ENCODE data around the gene VAMP5.
"Not testable (repeated sequence)": the region's sequence is repeated elsewhere in the genome, so short reads cannot be mapped to it uniquely, and the experiment has no call there.

The VAMP5 gene

DNA sequence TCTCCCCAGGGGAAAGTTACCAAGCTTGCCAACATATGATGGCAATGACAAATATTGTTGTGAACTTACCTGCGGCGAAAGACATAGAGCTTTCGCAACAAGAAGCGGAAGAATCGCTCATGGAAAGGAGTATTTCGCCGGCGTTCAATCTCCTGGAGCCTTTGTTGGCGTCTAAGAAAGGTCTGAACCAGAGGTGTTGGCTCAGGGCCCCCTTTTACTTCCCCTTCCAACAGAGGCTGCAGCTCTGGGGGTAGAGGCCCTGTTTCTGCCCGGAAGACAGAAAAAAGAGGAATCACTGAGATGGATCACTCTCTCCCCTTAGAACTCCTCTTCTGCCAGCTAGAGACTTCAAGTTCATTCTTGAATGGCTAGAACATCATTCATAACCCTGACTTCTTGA, 33.7 kb upstream of the VAMP5 start:
- DNase-seq (ENCODE audit: low read depth in 3 of 3), result no peak

DNA sequence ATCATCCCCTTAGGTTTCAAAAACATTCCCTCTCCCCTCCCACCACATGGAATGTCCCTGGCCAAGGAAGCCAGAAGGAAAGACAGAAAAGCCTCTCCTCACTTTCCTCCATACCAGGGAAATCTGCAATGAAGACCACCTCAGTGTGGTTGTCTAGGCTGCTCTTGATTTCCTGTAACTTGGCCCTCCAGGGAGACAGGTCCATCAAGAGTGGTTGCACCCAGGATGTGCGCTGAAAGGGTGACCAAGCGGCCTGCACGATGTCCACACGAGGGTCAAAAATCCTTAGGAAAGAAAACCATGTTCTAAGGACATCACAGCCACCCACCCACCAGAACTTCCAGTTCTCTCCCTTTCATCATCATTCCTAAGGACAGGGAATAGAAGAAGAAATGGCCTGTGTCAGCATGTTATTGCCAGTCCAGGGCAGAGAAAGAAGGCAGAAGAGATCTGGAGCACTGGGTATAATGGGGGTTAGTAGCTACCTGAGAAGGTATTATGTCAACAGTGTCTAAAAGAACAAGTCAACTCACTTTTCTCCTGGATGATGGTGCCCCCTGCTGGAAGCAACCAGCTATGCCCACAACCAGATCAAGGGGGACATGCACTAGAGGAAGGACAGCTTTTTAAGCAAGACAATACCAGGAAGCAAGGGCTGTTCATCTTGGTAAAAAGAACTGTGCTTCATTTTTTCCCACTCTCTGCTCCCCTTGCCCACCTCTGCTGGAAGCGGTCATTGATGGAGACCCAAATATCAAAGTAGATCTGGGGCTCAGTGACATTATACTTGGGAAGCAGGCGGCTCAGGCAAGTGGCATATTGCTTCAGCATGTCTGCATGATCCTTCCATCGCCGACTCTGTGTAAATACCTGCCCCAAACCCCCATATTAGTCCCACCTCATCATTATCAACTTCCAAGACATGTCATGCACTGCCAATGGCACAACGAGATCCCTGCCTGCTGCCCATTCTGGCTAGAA, 32.2 kb upstream of the VAMP5 start:
- peak; percentile 58 to 85 (median 74) for DNase-seq (ENCODE audit: low read depth in 3 of 3)

DNA sequence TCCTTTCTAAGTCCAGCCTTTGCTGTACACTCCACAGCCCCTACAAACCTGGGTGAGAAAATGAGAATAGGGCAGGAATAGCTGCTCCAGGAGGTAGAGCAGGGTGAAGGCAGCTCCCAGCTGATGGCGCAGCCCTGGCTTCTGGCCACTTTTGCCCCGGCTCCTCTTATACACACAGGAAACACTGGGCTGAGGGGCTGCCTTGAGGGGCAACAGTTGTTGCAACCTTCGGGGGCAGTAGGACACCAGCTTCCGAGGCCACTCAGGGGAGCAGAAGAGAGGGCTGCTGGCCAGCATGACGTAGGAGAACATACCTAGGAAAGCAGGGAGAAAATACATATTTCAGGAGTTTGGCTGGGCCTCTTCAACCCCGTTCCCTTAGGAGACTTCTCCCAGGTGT, 31.0 kb upstream of the VAMP5 start:
- DNase-seq (ENCODE audit: low read depth in 3 of 3), result no peak

DNA sequence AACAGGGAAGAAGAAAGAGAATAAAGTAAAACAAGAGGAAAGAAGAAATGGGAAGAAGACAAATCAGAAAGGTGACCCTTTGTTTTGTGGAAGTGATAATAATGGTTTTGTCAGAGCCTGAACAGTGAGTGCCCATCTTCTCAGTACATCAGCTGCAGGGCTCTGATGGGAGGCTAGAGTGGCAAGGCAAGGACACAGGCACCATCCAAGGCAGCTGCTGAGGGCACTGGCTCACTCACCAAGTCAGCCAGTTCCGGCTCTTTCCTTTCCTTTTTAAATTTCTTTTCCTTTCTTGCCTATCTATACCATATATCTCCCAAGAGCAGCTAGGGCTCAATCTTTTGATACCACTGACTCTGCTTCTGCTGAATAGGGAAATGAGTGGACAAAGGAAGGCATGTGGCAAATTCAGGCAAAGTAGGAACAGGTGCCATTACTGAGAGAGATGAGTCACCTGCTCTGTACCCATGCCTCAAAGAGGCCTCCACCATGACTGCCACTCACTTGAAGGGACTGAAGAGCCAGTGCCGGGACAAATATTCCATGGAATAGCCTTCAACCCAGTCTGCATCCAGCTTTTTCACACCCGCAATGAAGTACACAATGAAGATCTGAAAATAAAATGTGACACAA, 29.1 kb upstream of the VAMP5 start:
- DNase-seq (ENCODE audit: low read depth in 3 of 3), result no peak

DNA sequence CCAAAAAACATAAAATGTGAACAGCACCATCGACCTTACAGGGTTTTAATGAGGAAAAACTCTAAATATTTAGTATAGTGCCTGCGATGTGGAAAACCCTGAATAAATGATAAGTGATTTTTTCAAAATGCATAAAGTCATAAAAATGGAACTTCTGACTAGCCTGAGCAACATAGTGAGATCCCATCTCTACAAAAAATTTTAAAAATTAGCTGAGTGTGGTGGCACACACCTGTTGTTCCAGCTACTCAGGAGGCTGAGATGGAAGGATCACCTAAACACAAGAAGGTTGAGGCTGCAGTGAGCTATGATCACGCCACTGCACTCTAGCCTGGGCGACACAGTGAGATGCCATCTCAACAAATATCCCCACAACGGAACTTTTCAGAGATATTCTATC, 27.1 kb upstream of the VAMP5 start:
- no peak for DNase-seq (ENCODE audit: low read depth in 3 of 3)

DNA sequence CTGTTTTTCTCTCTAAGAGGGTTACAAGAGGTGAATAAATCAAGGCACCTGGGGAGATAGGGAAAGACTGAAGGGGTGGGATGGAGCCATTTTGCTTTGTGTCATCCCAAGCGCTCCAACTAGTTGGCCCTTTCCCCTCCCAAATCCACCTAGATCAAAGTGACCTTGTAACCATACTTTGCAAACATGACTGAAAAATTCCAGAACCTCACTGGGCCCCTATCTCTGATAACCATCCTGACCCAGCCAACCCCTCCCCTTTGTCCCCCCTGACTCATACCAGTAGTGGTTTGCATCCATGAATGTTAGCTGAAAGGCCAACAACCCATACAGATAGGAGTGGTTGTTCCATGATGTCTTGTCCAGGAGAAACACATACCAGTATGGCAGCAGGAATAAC, 26.1 kb upstream of the VAMP5 start:
- no peak for DNase-seq (ENCODE audit: low read depth in 3 of 3)

DNA sequence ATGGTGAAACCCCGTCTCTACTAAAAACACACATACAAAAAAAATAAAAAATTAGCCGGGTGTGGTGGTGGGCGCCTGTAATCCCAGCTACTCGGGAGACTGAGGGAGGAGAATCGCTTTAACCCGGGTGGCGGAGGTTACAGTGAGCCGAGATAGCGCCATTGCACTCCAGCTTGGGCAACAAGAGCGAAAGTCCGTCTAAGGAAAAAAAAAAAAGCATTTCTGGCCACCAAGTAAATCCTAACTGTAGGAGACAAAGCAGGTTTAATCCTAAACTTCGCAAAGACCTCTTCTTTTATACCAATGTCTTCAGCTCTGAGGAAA, 23.9 kb upstream of the VAMP5 start:
- not testable (repeated sequence) for DNase-seq (ENCODE audit: low read depth in 3 of 3)

DNA sequence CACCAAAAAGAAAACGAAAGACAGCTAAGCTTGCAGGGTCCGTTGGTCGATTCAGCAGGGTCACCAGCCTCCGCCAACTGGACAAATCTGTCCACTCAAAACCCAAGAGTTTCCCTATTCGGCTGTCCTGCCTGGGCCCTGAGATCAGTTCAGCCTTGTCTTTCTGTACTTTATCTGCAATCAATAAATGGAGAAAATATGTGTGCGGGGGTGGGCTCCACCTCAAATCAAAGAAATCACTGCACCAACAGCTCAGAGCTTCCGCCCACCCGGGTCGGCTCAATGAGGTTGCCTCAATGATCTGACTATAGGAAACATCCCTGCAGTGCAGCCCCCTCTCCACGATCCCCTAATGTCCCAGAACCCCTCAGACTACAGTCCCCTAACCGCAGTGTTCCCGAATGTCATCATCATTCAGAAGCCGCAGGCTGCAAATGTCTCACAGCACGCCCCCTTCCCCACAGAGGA, 23.4 kb upstream of the VAMP5 start:
- no peak for DNase-seq (ENCODE audit: low read depth in 3 of 3)

DNA sequence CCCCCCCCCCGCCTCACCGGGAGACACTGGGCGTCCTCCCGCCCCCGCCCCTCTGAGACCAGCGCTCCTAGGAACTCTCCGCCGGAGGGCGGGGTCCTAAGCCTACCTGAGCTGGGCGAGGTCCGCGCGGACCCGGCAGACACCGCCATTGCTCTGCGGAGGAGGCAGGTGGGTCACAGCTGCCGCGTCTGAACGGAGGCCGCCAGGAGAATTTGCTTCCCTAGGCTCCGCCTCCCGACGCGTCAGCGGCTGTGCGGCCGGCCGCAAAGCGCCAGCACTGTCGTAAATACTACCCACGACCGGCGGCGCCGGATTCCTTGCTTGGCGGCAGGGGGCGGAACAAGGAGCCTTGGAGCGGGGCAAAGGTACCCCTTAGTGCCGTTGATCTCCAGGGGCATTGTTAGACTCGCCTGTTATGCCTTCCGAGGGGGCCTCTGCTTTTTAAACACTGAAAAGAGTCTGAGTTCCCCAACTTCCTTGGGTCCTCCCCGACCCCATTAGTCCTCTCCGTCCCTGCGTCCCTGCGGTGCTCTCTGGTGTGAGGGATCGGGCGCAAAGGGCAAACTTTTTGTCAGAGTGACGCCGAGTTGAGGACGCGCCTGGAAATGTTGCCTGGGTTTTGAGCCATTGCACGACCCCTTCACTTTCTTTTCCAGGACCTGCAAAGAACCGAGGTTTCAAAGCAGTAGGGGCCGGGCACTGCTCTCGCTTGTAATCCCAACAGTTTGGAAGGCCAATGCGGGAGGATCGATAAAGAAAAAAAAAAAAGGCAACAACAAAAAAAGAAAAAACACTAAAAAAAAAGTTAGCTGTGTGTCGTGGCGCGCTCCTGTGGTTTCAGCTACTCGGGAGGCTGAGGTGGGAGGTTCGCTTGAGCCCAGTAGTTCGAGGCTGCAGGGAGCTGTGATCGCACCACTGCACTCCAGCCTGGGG, 22.7 kb upstream of the VAMP5 start, which contains the start of gene GGCX:
GGCX (minus strand) TSS at position 214 of the 933 bp plus-strand sequence; CDS start at position 149, 65 bp downstream.
- DNase-seq (ENCODE audit: low read depth in 3 of 3), result peak; percentile 77 to 96 (median 90)

DNA sequence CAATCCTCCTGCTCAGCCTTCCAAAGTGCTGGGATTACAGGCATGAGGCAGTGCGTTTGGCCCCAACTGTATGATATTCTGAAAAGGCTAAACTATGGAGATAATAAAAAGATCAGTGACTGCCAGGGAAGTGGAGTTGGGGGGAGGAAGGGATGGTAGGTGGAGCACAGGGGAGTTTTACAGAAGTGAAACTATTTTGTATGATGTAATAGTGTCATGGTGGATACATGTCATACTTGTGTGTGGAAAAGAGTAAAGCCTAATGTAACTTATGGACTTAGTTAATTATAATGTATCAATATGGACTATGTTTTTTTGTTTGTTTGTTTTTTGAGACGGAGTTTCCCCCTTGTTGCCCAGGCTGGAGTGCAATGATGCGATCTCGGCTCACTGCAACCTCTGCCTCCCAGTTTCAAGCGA, 20.1 kb upstream of the VAMP5 start:
- no peak for DNase-seq (ENCODE audit: low read depth in 3 of 3)

DNA sequence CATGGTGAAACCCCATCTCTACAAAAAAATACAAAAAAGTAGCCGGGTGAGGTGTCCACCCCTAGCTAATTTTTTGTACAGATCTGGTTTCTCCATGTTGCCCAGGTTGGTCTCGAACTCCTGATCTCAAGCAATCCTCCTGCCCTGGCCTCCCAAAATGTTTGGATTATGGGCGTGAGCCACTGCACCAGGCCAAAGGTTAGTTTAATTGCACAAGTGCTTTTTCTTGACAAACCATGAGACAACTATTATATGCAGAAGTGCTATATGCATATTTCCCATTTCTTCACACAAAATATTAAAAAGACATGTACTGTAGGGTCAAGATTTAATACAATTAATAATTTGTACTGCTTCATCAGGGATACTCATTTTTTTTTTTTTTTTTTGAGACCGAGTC, 18.0 kb upstream of the VAMP5 start:
- no peak for DNase-seq (ENCODE audit: low read depth in 3 of 3)

DNA sequence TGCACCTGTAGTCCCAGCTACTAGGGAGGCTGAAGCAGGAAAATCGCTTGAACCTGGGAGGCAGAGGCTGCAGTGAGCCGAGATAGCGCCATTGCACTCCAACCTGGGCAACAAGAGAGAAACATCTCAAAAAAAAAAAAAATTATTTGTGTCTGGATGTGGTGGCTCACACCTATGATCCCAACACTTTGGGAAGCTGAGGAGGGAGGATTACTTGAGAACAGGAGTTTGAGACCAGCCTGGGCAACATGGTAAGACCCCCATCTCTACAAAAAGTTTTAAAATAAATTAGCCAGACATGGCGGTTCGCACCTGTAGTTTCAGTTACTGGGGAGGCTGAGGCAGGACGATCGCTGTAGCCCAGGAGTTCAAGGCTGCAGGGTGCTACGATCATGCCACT, 8.5 kb upstream of the VAMP5 start:
- DNase-seq (ENCODE audit: low read depth in 3 of 3), result no peak

DNA sequence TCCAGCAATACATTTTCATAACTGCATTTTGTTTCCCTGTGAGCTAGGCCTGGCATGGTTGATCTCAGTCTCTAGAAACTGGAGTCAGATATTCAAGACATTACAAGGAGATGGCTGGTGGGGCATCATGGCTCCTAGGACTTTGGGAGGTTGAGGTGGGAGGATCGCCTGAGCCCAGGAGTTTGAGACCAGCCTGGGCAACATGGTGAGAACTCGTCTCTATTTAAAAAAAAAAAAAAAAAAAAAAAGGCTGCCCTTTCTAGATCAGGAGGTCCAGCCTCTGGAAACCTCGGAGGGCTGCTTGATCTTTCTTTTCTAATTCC, 7.2 kb upstream of the VAMP5 start:
- no peak for DNase-seq (ENCODE audit: low read depth in 3 of 3)

DNA sequence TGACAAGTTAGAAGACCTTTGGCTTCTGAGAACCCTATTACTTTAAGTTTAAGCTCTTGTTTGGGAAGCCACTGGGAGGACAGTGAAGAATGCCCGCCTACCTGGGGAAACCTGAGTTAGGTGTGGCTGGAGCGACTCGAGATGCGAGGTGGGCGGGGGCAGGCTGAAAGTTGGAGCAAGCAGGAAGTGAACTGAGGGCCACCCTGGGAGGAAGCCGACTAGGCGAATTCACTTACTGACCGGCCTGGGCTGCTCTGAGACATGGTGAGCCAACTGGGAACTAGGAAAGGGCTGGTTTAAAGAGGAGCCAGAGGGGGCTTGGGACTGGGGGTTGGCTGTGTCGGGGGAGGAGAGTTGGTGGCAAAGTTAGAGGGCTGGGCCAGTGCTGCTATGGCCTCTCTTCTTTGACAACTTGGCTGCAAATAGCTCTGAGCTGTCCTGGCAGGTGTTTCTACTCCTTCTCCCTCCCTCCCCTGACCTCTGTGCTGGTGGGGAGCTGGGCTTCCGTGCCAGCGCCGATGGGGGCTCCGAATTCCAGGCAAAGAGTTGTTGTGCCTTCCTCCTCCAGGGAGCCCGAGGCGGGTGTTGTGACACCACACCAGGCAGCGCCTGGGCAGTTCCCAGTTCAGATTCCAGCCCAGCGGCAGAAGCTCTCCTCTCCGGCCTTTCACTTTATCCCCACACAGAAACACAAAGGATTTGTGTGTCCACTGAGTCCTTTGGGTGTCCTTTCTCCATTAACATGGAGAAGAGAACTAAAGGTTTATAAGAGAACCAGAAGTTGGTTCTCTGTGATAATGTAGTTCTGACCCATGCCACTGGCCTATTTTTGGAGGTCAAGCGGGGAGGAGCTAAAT, 6.6 kb upstream of the VAMP5 start, which contains the start of gene VAMP8:
VAMP8 (plus strand) TSS at position 201 of the 857 bp plus-strand sequence; CDS start at position 262, 61 bp downstream.
- peak; percentile 40 to 44 (median 41) for DNase-seq (ENCODE audit: low read depth in 3 of 3)

DNA sequence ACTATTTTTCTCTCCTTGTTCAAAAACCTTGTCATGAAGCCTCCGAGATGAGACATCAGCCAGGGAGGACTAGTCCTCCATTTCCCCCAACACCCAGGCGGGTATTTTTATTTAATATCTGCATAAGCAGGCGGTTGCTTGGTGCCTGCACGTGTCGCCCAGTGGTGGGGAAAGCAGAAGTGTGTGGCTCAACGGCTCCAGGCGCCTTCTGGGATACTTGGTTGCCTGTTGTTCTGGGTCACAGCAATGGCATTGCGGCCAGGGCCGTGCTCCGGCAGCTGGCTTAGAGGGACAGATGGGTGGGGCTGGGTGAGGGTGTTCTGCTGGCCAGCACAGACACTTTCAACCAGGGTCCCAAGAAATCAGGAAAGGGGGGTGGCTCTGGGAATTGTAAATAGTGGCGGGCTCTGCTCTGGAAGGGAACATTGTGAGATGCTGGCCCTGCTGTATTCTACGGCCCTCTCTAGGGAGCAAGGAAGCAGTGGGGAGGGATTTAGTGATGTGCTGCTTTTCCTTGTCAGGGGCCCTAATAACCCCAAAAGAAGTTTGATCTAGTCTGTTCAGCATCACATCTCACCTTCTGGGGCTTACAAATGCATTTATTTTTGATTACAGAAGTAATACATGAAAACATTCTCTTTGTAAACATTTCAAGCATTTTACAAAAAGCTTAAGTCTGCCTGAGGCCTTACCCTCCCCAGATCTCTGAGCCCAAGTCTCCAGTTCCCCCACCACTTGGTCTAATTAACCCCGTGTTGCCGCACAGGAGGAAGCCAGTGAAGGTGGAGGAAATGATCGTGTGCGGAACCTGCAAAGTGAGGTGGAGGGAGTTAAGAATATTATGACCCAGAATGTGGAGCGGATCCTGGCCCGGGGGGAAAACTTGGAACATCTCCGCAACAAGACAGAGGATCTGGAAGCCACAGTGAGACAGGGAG, 5.7 kb upstream of the VAMP5 start:
- no peak for DNase-seq (ENCODE audit: low read depth in 3 of 3)

DNA sequence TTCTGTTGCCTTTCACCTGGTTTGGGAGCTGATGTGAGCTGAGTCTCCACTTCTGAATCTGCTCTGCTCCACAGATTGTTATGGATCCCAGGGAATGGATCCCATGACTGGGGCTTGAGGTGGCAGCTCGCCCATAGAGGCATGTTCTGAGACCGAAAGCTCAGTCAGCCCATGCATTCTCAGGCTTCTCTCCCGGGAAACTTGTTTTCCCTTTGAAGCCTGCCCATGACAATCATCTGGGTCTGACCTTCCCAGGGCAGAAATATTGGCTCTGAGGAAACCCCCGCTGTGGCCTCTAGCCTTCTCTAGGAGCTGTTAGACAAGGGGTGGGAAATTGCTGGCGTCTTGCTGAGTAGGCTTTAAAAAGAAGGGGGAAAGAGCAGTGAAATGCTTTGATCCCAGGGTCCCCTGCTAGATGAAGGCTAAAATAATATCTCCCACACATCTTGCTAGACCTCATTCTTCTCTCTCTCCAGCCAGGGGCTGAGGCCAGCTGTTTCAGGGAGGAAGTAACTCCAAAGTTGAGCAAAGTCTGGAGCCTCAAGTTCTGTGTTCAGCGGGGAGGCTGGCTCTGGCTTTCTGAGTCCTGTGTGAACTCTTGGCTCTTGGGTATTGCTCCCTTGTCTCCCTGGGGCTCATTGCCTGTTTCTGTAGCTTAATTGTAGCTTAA, 4.8 kb upstream of the VAMP5 start:
- DNase-seq (ENCODE audit: low read depth in 3 of 3), result no peak

DNA sequence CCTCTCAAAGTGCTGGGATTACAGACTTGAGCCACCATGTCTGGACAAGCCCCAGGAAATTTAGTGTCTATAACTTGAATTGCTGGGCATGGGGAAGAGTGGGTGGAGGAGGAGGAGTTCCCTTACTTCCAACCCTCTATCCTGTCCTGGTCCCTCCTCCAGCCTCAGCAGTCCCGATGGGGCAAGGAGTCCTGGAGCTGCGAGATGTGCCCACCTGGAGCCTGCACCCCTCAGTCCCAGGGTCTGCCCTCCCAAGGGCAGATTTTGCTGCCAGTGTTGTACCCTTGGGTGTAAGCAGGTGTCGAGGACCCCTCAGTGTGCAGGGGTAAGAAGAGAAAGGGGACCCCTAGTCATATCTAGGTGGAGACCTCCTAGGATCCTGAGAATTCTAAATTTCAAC, 4.0 kb upstream of the VAMP5 start:
- no peak for DNase-seq (ENCODE audit: low read depth in 3 of 3)

DNA sequence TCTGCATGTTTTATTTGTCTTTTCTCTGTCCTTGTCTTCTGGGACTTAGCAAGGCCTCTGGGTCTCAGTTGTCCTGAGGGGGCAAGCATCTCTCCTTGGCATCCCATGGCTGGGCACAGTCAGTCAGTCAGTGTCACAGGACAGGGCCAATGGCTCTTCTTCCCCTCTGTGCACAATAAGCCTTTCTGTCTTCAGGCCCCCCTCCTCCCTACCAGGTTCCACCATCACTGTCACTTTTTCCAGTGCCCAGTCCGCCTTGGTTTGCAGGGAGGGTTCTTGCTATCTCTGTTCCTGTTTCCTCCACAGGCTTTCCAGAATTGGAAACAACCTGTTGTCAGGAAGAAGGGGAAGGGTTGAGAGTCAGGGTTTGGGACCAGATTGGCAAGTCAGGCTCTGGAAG, 1.7 kb upstream of the VAMP5 start:
- no peak for DNase-seq (ENCODE audit: low read depth in 3 of 3)

DNA sequence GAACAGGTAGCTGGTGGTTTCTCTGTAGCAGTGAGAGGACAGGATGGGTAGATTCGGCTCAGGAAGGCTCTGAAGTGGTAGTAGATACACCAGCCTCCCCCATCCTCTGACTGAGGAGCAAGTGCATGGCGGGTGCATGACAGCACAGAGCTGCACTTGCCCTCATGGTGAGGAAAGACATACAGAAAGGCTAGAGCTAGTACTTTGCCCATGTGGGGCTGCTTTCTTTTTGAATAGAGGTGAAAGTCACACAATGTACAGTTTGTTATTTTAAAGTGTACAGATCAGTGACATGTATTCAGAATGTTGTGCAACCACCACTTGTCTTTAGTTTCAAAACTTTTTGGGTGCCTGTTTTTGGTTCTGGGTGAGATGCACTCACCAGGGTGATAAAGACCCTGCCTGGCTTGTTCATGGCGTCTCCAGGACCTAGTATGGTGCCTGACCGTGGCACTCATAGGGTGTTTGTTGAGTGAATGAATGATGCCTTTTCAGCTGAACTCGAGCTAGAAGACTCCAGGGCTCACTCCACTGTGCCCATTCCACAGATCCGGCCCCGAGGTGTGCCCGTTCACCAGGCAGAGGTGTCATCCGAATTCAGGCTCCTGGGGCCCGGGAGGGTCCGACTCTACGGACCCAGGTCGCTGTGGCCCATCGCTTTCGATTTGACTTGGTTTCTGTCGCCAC, 421 bp upstream of the VAMP5 start:
- no peak for DNase-seq (ENCODE audit: low read depth in 3 of 3)
